NCI-H2107 (cell line): Measurements from ENCODE around the gene CYP26B1.

Experiments
- DNase-seq: peaks from one replicate; lab custom pipeline; 2025; lab: John Stamatoyannopoulos, UW

Gene CYP26B1

GRCh38 chr2:72154386-72154975 is 6.8 kb upstream of the CYP26B1 start:
- no peak for DNase-seq

- no peak for DNase-seq
Measured at GRCh38 chr2:72153924-72154323, 6.3 kb upstream of the CYP26B1 start.

- DNase-seq, result no peak
Measured at GRCh38 chr2:72153026-72153791, 5.5 kb upstream of the CYP26B1 start.

- no peak for DNase-seq
Measured at GRCh38 chr2:72150861-72151356, 3.2 kb upstream of the CYP26B1 start.

GRCh38 chr2:72150157-72150860 is 2.6 kb upstream of the CYP26B1 start:
- DNase-seq, result peak; percentile 56

- no peak for DNase-seq
Measured at GRCh38 chr2:72149556-72150156, 2.0 kb upstream of the CYP26B1 start.

GRCh38 chr2:72148837-72149555 is 1.3 kb upstream of the CYP26B1 start:
- no peak for DNase-seq

- DNase-seq, result no peak
Measured at GRCh38 chr2:72148003-72148836, 558 bp upstream of the CYP26B1 start.

GRCh38 chr2:72146347-72147302 is 1.0 kb downstream of the CYP26B1 start:
- DNase-seq, result no peak

GRCh38 chr2:72145658-72146329 is 1.9 kb downstream of the CYP26B1 start:
- DNase-seq, result no peak

- DNase-seq, result no peak
Measured at GRCh38 chr2:72145289-72145657, 2.4 kb downstream of the CYP26B1 start.

GRCh38 chr2:72144632-72145288 is 2.9 kb downstream of the CYP26B1 start:
- DNase-seq, result no peak

- DNase-seq, result no peak
Measured at GRCh38 chr2:72144274-72144631, 3.4 kb downstream of the CYP26B1 start.

- DNase-seq, result no peak
Measured at GRCh38 chr2:72143441-72144273, 4.0 kb downstream of the CYP26B1 start.

- DNase-seq, result no peak
Measured at GRCh38 chr2:72142570-72143440, 4.9 kb downstream of the CYP26B1 start.

- no peak for DNase-seq
Measured at GRCh38 chr2:72141881-72142451, 5.7 kb downstream of the CYP26B1 start.
